PFSK-1 (cell line): ENCODE measurements around the gene HLA-DMA.

ENCODE experiments used
- POLR2AphosphoS5 ChIP-seq: IDR thresholded peaks from 2 replicates; pipeline ENCODE4 v1.6.1; 2012; ENCODE audit warnings: low read depth, mild to moderate bottlenecking, control low read depth, low read length, moderate library complexity
- SIN3A ChIP-seq: IDR thresholded peaks from 2 replicates; pipeline ENCODE4 v1.6.1; 2012; ENCODE audit warnings: mild to moderate bottlenecking, low read length, moderate library complexity, borderline replicate concordance; ENCODE audit not compliant: insufficient read depth
- TAF1 ChIP-seq: IDR thresholded peaks from 2 replicates; pipeline ENCODE4 v1.6.1; 2012; ENCODE audit warnings: low read length, control low read depth, borderline replicate concordance; ENCODE audit not compliant: insufficient read depth
- TF ChIP-seq, protein P1 (sequence below), 2 experiments: IDR thresholded peaks; 2 replicates each; pipeline versions ENCODE4 v1.6.1 to v1.8.0; 2011 to 2012; ENCODE audit warnings: low read depth in 2 of 2, low read length in 2 of 2, control low read depth in 1 of 2, inconsistent platforms in 1 of 2, mild to moderate bottlenecking in 1 of 2, moderate library complexity in 1 of 2; ENCODE audit not compliant: insufficient read depth in 1 of 2

DNA sequence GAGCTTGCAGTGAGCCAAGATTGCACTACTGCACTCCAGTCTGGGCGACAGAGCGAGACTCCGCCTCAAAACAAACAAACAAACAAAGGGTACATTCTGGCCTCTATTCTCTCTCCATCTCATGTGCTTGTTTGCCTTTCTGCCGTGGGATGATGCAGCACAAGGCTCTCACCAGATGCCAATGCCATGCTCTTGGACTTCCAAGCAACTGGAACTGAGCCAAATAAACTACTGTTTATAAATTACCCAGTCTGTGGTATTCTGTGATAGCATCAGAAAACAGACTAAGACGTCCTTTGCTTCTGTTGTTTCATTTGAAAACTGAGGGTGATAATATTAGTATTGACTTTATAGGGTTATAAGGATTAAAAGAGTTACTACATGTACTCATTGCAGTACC, 11.9 kb upstream of the HLA-DMA start:
- TF ChIP-seq SIN3A (no peak), TAF1 (no peak), POLR2AphosphoS5 (no peak)
- TF ChIP-seq, protein P1, sequence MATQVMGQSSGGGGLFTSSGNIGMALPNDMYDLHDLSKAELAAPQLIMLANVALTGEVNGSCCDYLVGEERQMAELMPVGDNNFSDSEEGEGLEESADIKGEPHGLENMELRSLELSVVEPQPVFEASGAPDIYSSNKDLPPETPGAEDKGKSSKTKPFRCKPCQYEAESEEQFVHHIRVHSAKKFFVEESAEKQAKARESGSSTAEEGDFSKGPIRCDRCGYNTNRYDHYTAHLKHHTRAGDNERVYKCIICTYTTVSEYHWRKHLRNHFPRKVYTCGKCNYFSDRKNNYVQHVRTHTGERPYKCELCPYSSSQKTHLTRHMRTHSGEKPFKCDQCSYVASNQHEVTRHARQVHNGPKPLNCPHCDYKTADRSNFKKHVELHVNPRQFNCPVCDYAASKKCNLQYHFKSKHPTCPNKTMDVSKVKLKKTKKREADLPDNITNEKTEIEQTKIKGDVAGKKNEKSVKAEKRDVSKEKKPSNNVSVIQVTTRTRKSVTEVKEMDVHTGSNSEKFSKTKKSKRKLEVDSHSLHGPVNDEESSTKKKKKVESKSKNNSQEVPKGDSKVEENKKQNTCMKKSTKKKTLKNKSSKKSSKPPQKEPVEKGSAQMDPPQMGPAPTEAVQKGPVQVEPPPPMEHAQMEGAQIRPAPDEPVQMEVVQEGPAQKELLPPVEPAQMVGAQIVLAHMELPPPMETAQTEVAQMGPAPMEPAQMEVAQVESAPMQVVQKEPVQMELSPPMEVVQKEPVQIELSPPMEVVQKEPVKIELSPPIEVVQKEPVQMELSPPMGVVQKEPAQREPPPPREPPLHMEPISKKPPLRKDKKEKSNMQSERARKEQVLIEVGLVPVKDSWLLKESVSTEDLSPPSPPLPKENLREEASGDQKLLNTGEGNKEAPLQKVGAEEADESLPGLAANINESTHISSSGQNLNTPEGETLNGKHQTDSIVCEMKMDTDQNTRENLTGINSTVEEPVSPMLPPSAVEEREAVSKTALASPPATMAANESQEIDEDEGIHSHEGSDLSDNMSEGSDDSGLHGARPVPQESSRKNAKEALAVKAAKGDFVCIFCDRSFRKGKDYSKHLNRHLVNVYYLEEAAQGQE (IDR thresholded peaks at IDR 0.05; ENCODE audit: insufficient read depth in 1 of 2, low read depth in 2 of 2, low read length in 2 of 2) = no peak
